GM23248 (cell line): ENCODE data around the gene PRDM7. TPM values are rescaled to one million over a fixed set of nuclear protein-coding genes. Genes with fewer than 3 reads are reported as not detected.
"Not testable (repeated sequence)": the region's sequence is repeated elsewhere in the genome, so short reads cannot be mapped to it uniquely, and the experiment has no call there.

ENCODE experiments used
- DNase-seq: peaks from one replicate; pipeline ENCODE4 v3.0.0-alpha.2; 2015
- H2AFZ ChIP-seq: fragments of 200-600 bp; sonication (generic); 2 replicates; pipeline ENCODE4 v1.6.1; 2016; ENCODE audit warnings: antibody characterized with exemption
- H3F3A ChIP-seq: fragments of 200-600 bp; sonication (generic); 2 replicates; pipeline ENCODE4 v1.6.1; 2016; ENCODE audit warnings: mild to moderate bottlenecking, antibody characterized with exemption, mixed run types; ENCODE audit not compliant: insufficient read depth
- H3K27ac ChIP-seq: fragments of 200-600 bp; sonication (generic); 2 replicates; pipeline ENCODE4 v1.5.1; 2016; ENCODE audit warnings: mild to moderate bottlenecking
- H3K27me3 ChIP-seq: fragments of 200-600 bp; sonication (generic); replicated peaks from 2 replicates; pipeline ENCODE4 v1.6.1; 2016; ENCODE audit warnings: mild to moderate bottlenecking; ENCODE audit not compliant: insufficient read depth
- H3K36me3 ChIP-seq: fragments of 200-600 bp; sonication (generic); 2 replicates; pipeline ENCODE4 v1.6.1; 2016; ENCODE audit warnings: low read depth, mild to moderate bottlenecking
- H3K4me1 ChIP-seq: fragments of 200-600 bp; sonication (generic); 2 replicates; pipeline ENCODE4 v1.6.1; 2016; ENCODE audit warnings: mild to moderate bottlenecking; ENCODE audit not compliant: insufficient read depth
- H3K4me2 ChIP-seq: fragments of 200-600 bp; sonication (generic); one replicate; pipeline ENCODE4 v1.6.1; 2016; ENCODE audit warnings: mild to moderate bottlenecking; ENCODE audit not compliant: unreplicated experiment
- H3K4me3 ChIP-seq: fragments of 200-600 bp; sonication (generic); 2 replicates; pipeline ENCODE4 v1.5.1; 2016; ENCODE audit warnings: mild to moderate bottlenecking
- H3K79me2 ChIP-seq: fragments of 200-600 bp; sonication (generic); 2 replicates; pipeline ENCODE4 v1.6.1; 2016; ENCODE audit warnings: mild to moderate bottlenecking; ENCODE audit not compliant: insufficient read depth
- H3K9ac ChIP-seq: fragments of 200-600 bp; sonication (generic); 2 replicates; pipeline ENCODE4 v1.6.1; 2016; ENCODE audit warnings: mild to moderate bottlenecking
- H3K9me2 ChIP-seq: fragments of 200-600 bp; sonication (generic); 2 replicates; pipeline ENCODE4 v1.6.1; 2016; ENCODE audit warnings: mixed run types, mild to moderate bottlenecking, moderate library complexity; ENCODE audit not compliant: insufficient read depth
- H3K9me3 ChIP-seq: fragments of 200-600 bp; sonication (generic); one replicate; pipeline ENCODE4 v1.6.1; 2017; ENCODE audit warnings: low read depth
- H4K20me1 ChIP-seq: fragments of 200-600 bp; sonication (generic); 2 replicates; pipeline ENCODE4 v1.6.0; 2016; ENCODE audit not compliant: insufficient read depth
- EZH2 ChIP-seq: fragments of 200-600 bp; sonication (generic); IDR thresholded peaks from 2 replicates; pipeline ENCODE4 v1.6.1; 2018; ENCODE audit warnings: antibody characterized with exemption, mild to moderate bottlenecking; ENCODE audit not compliant: insufficient read depth, poor library complexity, severe bottlenecking
- EZH2phosphoT487 ChIP-seq: fragments of 200-600 bp; sonication (generic); IDR thresholded peaks from 2 replicates; pipeline ENCODE4 v1.6.1; 2018; ENCODE audit warnings: antibody characterized with exemption, moderate library complexity, mild to moderate bottlenecking, low read depth; ENCODE audit not compliant: insufficient read depth
- WGBS, 2 experiments: methylation state at CpG; one replicate each; pipeline ENCODE4 v1.1.6; 2015 to 2017; ENCODE audit warnings: low lambda C conversion rate in 2 of 2, low coverage in 1 of 2; ENCODE audit errors: missing lambda C conversion rate in 2 of 2; 5-methylcytosine and 5-hydroxymethylcytosine counted together
- in situ Hi-C: fragments of 300-500 bp; cut with MboI; formaldehyde crosslinking; loops from 2 replicates; pipeline ENCODE4 v1.15.0; 2020
- polyA plus RNA-seq: library from polyadenylated mRNA; unstranded; fragments of >200 nt; fragmentation: Nextera tagmentation; extraction: Ambion mirVana; gene quantifications from 2 replicates; pipeline ENCODE4 v1.2.1, GENCODE V29; 2016
- total RNA-seq: library from RNA; depleted of rRNA; stranded (reverse); fragments of >200 nt; shearing (Covaris generic); gene quantifications from 2 replicates; pipeline ENCODE4 v1.2.3, GENCODE V29; 2014

PRDM7 gene
- total and polyA plus RNA-seq, 2 experiments from 2014 or later, result not detected

GRCh38 chr16:90092781-90093180 lies 15.7 kb upstream of the PRDM7 start:
- H3K27me3 ChIP-seq, H3K4me1 ChIP-seq, H3K9me2 ChIP-seq, DNase-seq, H3K9ac ChIP-seq, H3K36me3 ChIP-seq, H4K20me1 ChIP-seq, H2AFZ ChIP-seq, H3K9me3 ChIP-seq, H3K4me2 ChIP-seq, in situ Hi-C loops, H3K27ac ChIP-seq, H3F3A ChIP-seq, H3K4me3 ChIP-seq, H3K79me2 ChIP-seq: not testable (repeated sequence)
- 26 to 33% methylated on average over 4 of the region's 4 CpGs for WGBS, 2 experiments

GRCh38 chr16:90084215-90084950 lies 7.3 kb upstream of the PRDM7 start:
- Histone ChIP-seq H2AFZ (no peak overlapping the region), H3K27ac (no peak overlapping the region), H3K9me3 (no peaks in the 10 kb centered on the region), H3K9ac (no peak overlapping the region), H3K36me3 (no peaks in the 10 kb centered on the region), H3K79me2 (no peaks in the 10 kb centered on the region), H3K4me1 (no peaks in the 10 kb centered on the region), H3K27me3 (no peaks in the 10 kb centered on the region), H3K4me2 (no peak overlapping the region), H3K4me3 (no peak overlapping the region), H3F3A (no peaks in the 10 kb centered on the region), H3K9me2 (no peaks in the 10 kb centered on the region), H4K20me1 (no peaks in the 10 kb centered on the region)
- no peak for DNase-seq
- in situ Hi-C loops, result no loop called here
- no peak for TF ChIP-seq EZH2phosphoT487
- 79 to 80% methylated on average over 4 of the region's 4 CpGs for WGBS, 2 experiments

GRCh38 chr16:90083139-90083538 lies 6.0 kb upstream of the PRDM7 start:
- H3K9me3 ChIP-seq, result no peaks in the 10 kb centered on the region
- H3K36me3 ChIP-seq, result no peaks in the 10 kb centered on the region
- H2AFZ ChIP-seq, result peak overlapping the region; percentile 95; the same call in 1 of the 2 replicates
- H3F3A ChIP-seq, result no peaks in the 10 kb centered on the region
- no peaks in the 10 kb centered on the region for H4K20me1 ChIP-seq
- DNase-seq, result no peak
- WGBS, 2 experiments, result 85 to 94% methylated on average over 8 of the region's 8 CpGs
- H3K27me3 ChIP-seq, result no peaks in the 10 kb centered on the region
- no peak overlapping the region for H3K9ac ChIP-seq
- TF ChIP-seq EZH2 (no peak), EZH2phosphoT487 (no peak)
- no peaks in the 10 kb centered on the region for H3K79me2 ChIP-seq
- H3K4me1 ChIP-seq, result no peaks in the 10 kb centered on the region
- in situ Hi-C loops, result no loop called here
- H3K27ac ChIP-seq, result no peak overlapping the region
- H3K9me2 ChIP-seq, result no peaks in the 10 kb centered on the region
- H3K4me3 ChIP-seq, result no peak overlapping the region
- H3K4me2 ChIP-seq, result no peak overlapping the region

GRCh38 chr16:90081606-90081970 lies 4.5 kb upstream of the PRDM7 start:
- H3K9ac ChIP-seq, result no peak overlapping the region
- 14 to 16% methylated on average over 7 of the region's 7 CpGs for WGBS, 2 experiments
- no peaks in the 10 kb centered on the region for H4K20me1 ChIP-seq
- H3K9me2 ChIP-seq, result no peaks in the 10 kb centered on the region
- H3F3A ChIP-seq, result no peaks in the 10 kb centered on the region
- peak; percentile 15 for DNase-seq
- no peaks in the 10 kb centered on the region for H3K9me3 ChIP-seq
- no peaks in the 10 kb centered on the region for H3K4me1 ChIP-seq
- H3K79me2 ChIP-seq, result no peaks in the 10 kb centered on the region
- H3K36me3 ChIP-seq, result no peaks in the 10 kb centered on the region
- H3K4me2 ChIP-seq, result peak overlapping the region; percentile 90
- no peak overlapping the region for H3K27ac ChIP-seq
- TF ChIP-seq EZH2phosphoT487 (no peak), EZH2 (no peak)
- in situ Hi-C loops, result no loop called here
- H3K27me3 ChIP-seq, result 0 out of 2 replicates have a peak, but pooled peaks cover under 1% of the 10 kb centered on the region
- peak overlapping the region; percentile 95 for H2AFZ ChIP-seq
- peak overlapping the region; percentile 84 for H3K4me3 ChIP-seq

GRCh38 chr16:90078579-90078895 lies 1.4 kb upstream of the PRDM7 start:
- no peak for TF ChIP-seq EZH2
- no peak for TF ChIP-seq EZH2phosphoT487
- no peaks in the 10 kb centered on the region for H3F3A ChIP-seq
- in situ Hi-C loops, result no loop called here

More at GRCh38 chr16:90078579-90078895, 1.4 kb upstream of the PRDM7 start:
- H3K36me3 ChIP-seq, result no peaks in the 10 kb centered on the region
- no peaks in the 10 kb centered on the region for H4K20me1 ChIP-seq
- H3K9me3 ChIP-seq, result no peaks in the 10 kb centered on the region
- H3K4me3 ChIP-seq, result no peak overlapping the region
- no peaks in the 10 kb centered on the region for H3K9me2 ChIP-seq
- no peak overlapping the region for H2AFZ ChIP-seq
- H3K9ac ChIP-seq, result no peak overlapping the region
- WGBS, 2 experiments, result 67 to 71% methylated on average over 6 of the region's 6 CpGs
- no peak overlapping the region for H3K4me2 ChIP-seq
- no peak overlapping the region for H3K27ac ChIP-seq
- H3K27me3 ChIP-seq, result 0 out of 2 replicates have a peak, but pooled peaks cover 4% of the 10 kb centered on the region
- no peak for DNase-seq
- no peaks in the 10 kb centered on the region for H3K4me1 ChIP-seq
- H3K79me2 ChIP-seq, result no peaks in the 10 kb centered on the region
